ENCODE results near the gene CATSPERD. TPM values are rescaled to one million over a fixed set of nuclear protein-coding genes. Genes with fewer than 3 reads are reported as not detected.
"Not testable (repeated sequence)": the region's sequence is repeated elsewhere in the genome, so short reads cannot be mapped to it uniquely, and the experiment has no call there.

The CATSPERD gene
- total RNA-seq, 2 donors from 2014 or later = not detected

GRCh38 chr19:5717215-5717935, 3.1 kb upstream of the CATSPERD start:
- intact Hi-C loops (cut with DNase I) = no loop called here
- DNase-seq (ENCODE audit: low spot score) = no peak

- intact Hi-C loops (cut with DNase I) = no loop called here
- DNase-seq (ENCODE audit: low spot score) = peak; percentile 76
Measured at GRCh38 chr19:5718037-5718578, 2.3 kb upstream of the CATSPERD start.

DNA sequence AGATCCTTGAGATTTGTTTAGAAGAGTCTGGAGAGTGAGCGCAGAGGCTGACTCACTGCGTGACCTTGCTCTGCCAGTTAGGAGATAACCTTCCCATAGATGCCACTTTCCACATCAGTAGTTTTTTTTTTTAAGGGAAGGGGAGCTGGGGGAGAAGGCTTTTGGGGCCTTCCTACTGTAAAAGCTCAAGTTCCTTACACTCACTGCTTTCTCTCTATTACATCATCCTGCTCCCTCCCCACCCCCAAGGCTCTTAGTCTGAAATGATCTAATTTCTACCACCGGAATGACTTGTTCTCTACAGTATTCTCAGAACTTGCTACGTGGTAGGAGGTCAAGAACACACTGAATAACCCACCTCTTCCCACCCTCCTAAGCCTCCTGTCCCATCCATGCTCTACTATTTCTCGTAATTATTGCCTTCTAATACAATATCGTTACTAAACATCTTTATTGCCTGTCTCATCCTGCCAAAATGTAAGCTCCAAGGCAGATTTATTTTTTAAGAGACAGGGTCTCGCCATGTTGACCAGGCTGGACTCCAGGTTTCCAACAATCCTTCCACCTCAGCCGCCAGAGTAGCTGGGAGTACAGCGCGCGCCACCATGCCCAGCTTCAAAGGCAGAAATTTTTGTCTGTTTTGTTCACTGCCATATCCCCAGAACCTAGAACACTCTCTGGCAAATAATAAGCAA, 1.7 kb upstream of the CATSPERD start:
- intact Hi-C loops (cut with DNase I) = no loop called here
- no peak for DNase-seq (ENCODE audit: low spot score)

- DNase-seq (ENCODE audit: low spot score) = no peak
- intact Hi-C loops (cut with DNase I) = no loop called here
Measured at GRCh38 chr19:5719274-5719960, 1.0 kb upstream of the CATSPERD start.

DNA sequence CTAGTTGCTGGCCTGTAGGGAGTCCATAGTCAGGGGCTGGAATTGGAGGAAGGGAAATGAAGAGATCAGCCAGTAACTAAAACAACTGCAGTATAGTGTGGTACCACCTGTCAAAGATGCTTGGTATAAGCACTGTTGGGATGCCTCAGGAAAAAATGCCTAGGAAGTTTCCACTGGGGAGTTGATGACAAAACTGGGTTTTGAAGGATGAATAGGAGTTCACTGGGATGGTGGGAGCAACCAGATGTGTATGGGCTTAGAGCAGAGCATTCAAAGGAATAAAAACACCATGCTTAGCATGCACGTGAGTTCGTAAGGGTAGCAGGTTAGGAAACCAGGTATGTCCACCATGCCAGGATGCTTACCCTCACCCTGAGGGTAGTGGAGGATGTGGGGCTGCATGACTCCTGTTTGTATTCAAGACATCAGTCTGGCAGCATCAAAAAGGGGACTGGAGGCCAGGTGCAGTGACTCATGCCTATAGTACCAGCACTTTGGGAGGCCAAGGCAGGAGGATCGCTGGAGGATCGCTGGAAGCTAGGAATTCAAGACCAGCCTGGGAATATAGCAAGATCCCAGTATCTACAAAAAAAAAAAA, 7.1 kb downstream of the CATSPERD start:
- DNase-seq (ENCODE audit: low spot score) = no peak
- intact Hi-C loops (cut with DNase I) = no loop called here

DNA sequence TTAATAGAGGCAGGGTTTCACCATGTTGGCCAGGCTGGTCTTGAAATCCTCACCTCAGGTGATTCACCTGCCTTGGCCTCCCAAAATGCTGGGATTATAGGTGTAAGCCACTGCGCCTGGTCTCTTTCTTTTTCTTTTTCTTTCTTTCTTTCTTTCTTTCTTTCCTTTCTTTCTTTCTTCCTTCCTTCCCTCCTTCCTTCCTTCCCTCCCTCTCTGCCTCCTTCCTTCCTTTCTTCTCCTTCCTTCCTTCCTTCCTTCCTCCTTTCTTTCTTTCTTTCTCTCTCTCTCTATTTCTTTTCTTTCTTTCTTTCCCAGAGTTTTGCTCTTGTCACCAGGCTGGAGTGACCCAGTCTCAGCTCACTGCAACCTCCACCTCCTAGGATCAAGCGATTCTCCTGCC, 12.7 kb downstream of the CATSPERD start:
- intact Hi-C loops (cut with DNase I); DNase-seq (ENCODE audit: low spot score): not testable (repeated sequence)

DNA sequence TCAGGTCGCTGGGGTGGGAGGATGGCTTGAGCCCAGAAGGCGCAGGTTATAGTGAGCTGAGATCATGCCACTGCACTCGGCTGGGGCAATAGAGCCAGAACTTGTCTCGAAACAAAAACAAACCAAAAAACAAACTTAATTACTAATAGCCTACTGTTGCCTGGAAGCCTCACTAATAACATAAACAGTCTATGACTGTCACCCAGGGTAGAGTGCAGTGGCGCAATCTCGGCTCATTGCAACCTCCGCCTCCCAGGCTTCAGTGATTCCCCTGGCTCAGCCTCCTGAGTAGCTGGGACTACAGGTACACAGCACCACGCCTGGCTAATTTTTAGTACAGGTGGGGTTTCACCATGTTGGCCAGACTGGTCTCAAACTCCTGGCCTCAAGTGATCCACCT, 18.0 kb downstream of the CATSPERD start:
- no peak for DNase-seq (ENCODE audit: low spot score)
- intact Hi-C loops (cut with DNase I) = no loop called here

DNA sequence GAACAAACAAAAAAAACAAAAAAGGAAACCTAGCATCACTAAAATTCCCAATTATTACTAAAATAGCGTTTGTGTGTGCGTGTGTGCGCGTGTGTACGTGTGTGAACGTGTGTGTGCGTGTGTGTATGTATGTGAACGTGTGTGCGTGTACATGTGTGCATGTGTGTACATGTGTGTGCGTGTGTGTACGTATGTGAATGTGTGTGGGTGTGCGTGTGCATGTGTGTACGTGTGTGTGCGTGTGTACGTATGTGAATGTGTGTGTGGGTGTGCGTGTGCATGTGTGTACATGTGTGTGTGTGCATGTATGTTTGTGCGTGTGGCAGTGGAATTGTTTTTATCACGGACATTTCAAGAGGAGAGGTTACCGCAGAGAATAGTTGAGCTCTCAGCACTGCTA, 21.6 kb downstream of the CATSPERD start:
- DNase-seq (ENCODE audit: low spot score) = no peak
- intact Hi-C loops (cut with DNase I) = no loop called here

- intact Hi-C loops (cut with DNase I) = no loop called here
- no peak for DNase-seq (ENCODE audit: low spot score)
Measured at GRCh38 chr19:5743630-5744029, 23.2 kb downstream of the CATSPERD start.

- DNase-seq (ENCODE audit: low spot score); intact Hi-C loops (cut with DNase I): not testable (repeated sequence)
Measured at GRCh38 chr19:5744999-5745398, 24.6 kb downstream of the CATSPERD start.

DNA sequence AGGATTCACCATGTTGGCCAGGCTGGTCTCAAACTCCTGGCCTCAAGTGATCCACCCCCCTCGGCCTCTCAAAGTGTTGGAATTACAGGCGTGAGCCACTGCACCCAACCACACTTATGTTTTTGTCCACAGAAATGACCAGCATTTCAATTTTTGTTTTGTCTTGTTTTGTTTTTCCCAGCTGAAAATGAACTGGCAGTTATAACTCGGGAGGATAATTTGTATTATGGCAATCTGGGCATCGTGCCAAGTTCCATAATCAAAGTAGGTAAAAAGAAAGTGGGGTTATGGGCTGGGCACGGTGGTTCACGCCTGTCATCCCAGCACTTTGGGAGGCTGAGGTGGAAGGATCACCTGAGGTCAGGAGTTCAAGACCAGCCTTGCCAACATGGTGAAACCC, 28.5 kb downstream of the CATSPERD start:
- DNase-seq (ENCODE audit: low spot score); intact Hi-C loops (cut with DNase I): not testable (repeated sequence)

DNA sequence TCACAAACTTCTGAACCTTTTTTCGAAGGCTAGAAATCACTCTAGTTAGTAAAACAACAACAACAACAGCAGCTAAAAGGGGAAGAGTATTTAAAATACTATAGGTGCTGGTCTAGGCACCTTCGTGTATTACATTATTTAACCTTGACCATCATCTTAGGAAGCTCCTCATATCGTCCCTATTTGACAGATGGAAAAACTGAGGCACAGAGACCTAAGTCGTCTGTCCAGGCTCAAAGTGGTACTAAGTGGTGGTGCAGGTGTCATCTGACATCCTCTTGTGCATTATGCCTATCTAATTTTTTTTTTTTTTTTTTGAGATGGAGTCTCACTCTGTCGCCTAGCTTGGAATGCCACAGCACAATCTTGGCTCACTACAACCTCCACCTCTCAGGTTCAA, 29.1 kb downstream of the CATSPERD start:
- intact Hi-C loops (cut with DNase I) = no loop called here

GRCh38 chr19:5751709-5752108, 31.3 kb downstream of the CATSPERD start:
- DNase-seq (ENCODE audit: low spot score) = no peak
- intact Hi-C loops (cut with DNase I) = no loop called here

More for the DNA sequence above, 29.1 kb downstream of the CATSPERD start:
- no peak for DNase-seq (ENCODE audit: low spot score)

DNA sequence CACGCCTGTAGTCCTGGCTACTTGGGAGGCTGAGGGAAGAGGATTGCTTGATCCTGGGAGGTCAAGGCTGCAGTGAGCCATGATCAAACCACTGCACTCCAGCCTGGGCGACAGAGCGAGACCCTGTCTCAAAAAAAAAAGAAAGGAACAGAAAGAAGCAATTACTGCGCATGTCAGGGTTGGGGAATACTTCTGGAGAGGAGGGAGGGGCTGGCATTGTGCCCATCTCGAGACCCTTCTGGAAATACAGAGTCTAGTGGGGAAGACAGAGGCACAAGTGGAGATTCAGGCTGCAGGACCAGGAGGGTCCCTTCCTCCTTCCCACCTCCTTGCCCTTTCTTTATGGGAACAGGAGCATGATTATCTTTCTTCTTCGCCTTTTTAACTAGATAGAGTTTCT, 33.3 kb downstream of the CATSPERD start:
- intact Hi-C loops (cut with DNase I) = no loop called here
- no peak for DNase-seq (ENCODE audit: low spot score)

- no peak for DNase-seq (ENCODE audit: low spot score)
- intact Hi-C loops (cut with DNase I) = no loop called here
Measured at GRCh38 chr19:5762608-5763217, 42.3 kb downstream of the CATSPERD start.

GRCh38 chr19:5765220-5765619, 44.8 kb downstream of the CATSPERD start:
- no peak for DNase-seq (ENCODE audit: low spot score)
- intact Hi-C loops (cut with DNase I) = no loop called here

GRCh38 chr19:5767949-5768348, 47.5 kb downstream of the CATSPERD start:
- intact Hi-C loops (cut with DNase I) = no loop called here
- no peak for DNase-seq (ENCODE audit: low spot score)

GRCh38 chr19:5772416-5772815, 52.0 kb downstream of the CATSPERD start:
- intact Hi-C loops (cut with DNase I) = no loop called here

DNA sequence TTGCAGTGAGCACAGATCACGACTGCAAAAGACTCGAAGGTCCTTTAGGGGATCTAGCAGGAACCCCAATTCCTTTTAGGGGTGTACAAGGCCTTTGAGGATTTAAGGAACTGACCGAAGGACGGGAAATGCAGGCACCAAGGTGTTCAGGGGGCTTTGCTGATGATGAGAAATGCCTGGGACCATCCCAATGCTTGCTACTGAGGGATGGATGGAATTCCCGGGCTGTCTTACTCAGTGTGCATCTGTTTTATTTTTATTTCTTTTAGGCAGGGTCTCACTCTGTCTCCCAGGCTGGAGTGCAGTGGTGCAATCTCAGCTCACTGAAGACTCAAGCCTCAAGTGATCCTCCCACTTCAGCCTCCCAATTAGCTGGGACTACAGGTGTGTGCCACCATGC, 52.8 kb downstream of the CATSPERD start:
- intact Hi-C loops (cut with DNase I) = no loop called here
- DNase-seq (ENCODE audit: low spot score) = no peak

More at GRCh38 chr19:5772416-5772815, 52.0 kb downstream of the CATSPERD start:
- no peak for DNase-seq (ENCODE audit: low spot score)
